Measurements from ENCODE around the gene DSN1. TPM values are rescaled to one million over a fixed set of nuclear protein-coding genes. Genes with fewer than 3 reads are reported as not detected.

Gene DSN1
- total RNA-seq, 2 experiments from 2014 or later, result 36.0 to 42.7 TPM

Other genes with a start within 250 kb of the DSN1 start
- gene MYL9, start 232.2 kb downstream of the DSN1 start, total RNA-seq, result under 1 TPM; 0.59 to 0.96 TPM
- gene TGIF2, start 200.2 kb downstream of the DSN1 start, total RNA-seq, result 10 to 100 TPM; 32.5 to 40.9 TPM
- gene RAB5IF, start 168.0 kb downstream of the DSN1 start, total RNA-seq, result 100 to 1,000 TPM in 1 of 2 experiments, 10 to 100 TPM in 1; 81.8 to 115 TPM
- gene SLA2, start 127.6 kb downstream of the DSN1 start, total RNA-seq, result 100 to 1,000 TPM; 109 to 140 TPM
- 10 to 100 TPM; 27.8 to 28.8 TPM for gene NDRG3, start 27.7 kb downstream of the DSN1 start, total RNA-seq
- not detected for gene TLDC2, start 102.4 kb upstream of the DSN1 start, total RNA-seq
- gene SAMHD1, start 177.9 kb upstream of the DSN1 start, total RNA-seq, result 100 to 1,000 TPM; 167 to 213 TPM